SK-N-SH (cell line): Measurements from ENCODE around the gene ELMO3. TPM values are rescaled to one million over a fixed set of nuclear protein-coding genes. Genes with fewer than 3 reads are reported as not detected.

Experiments
- CTCF ChIA-PET: fragments of 300-600, 350-600 bp; formaldehyde crosslinking; extraction: SDS; loops from one replicate; lab custom pipeline; 2021; lab: Yijun Ruan, JAX
- POLR2A ChIA-PET: fragments of 350-600 bp; sonication (Branson Sonifier 250); formaldehyde crosslinking; extraction: SDS; loops from one replicate; lab custom pipeline; 2020; ENCODE audit warnings: antibody characterized with exemption, inconsistent platforms; lab: Yijun Ruan, JAX
- DNase-seq: peaks from one replicate; pipeline ENCODE4 v3.0.0; 2012
- H2AFZ ChIP-seq: fragments of 200-600 bp; sonication (generic); 2 replicates; pipeline ENCODE4 v1.8.1; 2016; ENCODE audit warnings: antibody characterized with exemption, mild to moderate bottlenecking, low read depth
- H3F3A ChIP-seq: fragments of 200-600 bp; sonication (generic); replicated peaks from 2 replicates; pipeline ENCODE3; 2016; ENCODE audit warnings: antibody characterized with exemption, mild to moderate bottlenecking; ENCODE audit not compliant: insufficient read depth
- H3K27ac ChIP-seq, 2 experiments: fragments of 200-500 bp in 1 of 2; fragments of 200-600 bp in 1 of 2; sonication (Bioruptor generic) in 1 of 2; sonication (generic), shearing (Covaris generic) in 1 of 2; 2 replicates each; pipeline versions ENCODE4 v1.5.1 to v1.6.1; 2014 to 2016; ENCODE audit warnings: low read depth in 2 of 2, inconsistent platforms in 1 of 2, low read length in 1 of 2, mild to moderate bottlenecking in 1 of 2, mixed read lengths in 1 of 2
- H3K27me3 ChIP-seq: fragments of 200-600 bp; sonication (generic), shearing (Covaris generic); 2 replicates; pipeline ENCODE4 v1.6.1; 2016; ENCODE audit warnings: mixed run types; ENCODE audit not compliant: insufficient read depth
- H3K36me3 ChIP-seq, 2 experiments: fragments of 200-500 bp in 1 of 2; fragments of 200-600 bp in 1 of 2; sonication (Bioruptor generic) in 1 of 2; sonication (generic) in 1 of 2; replicated peaks in 1 of 2; 2 replicates each; pipeline versions ENCODE3 to v1.5.1; 2014 to 2016; ENCODE audit warnings: low read length in 1 of 2, mild to moderate bottlenecking in 1 of 2; ENCODE audit not compliant: insufficient read depth in 2 of 2, control insufficient read depth in 1 of 2
- H3K4me1 ChIP-seq, 2 experiments: fragments of 200-500 bp in 1 of 2; fragments of 200-600 bp in 1 of 2; sonication (Bioruptor generic) in 1 of 2; sonication (generic), shearing (Covaris generic) in 1 of 2; 2 replicates each; pipeline versions ENCODE4 v1.5.1 to v1.6.1; 2014 to 2016; ENCODE audit warnings: low read depth in 1 of 2, low read length in 1 of 2, mixed run types in 1 of 2; ENCODE audit not compliant: insufficient read depth in 2 of 2, control insufficient read depth in 1 of 2
- H3K4me2 ChIP-seq: fragments of 200-600 bp; sonication (generic), shearing (Covaris generic); 2 replicates; pipeline ENCODE4 v1.6.1; 2017; ENCODE audit warnings: mixed run types
- H3K4me3 ChIP-seq, 2 experiments: fragments of 200-500 bp in 1 of 2; fragments of 200-600 bp in 1 of 2; sonication (Bioruptor generic) in 1 of 2; sonication (generic), shearing (Covaris generic) in 1 of 2; 2 replicates each; pipeline versions ENCODE4 v1.5.1 to v1.8.1; 2014 to 2016; ENCODE audit warnings: low read depth in 2 of 2, inconsistent platforms in 1 of 2, low read length in 1 of 2, mild to moderate bottlenecking in 1 of 2, mixed read lengths in 1 of 2, moderate library complexity in 1 of 2
- H3K79me2 ChIP-seq: fragments of 200-600 bp; sonication (generic); 2 replicates; pipeline ENCODE4 v1.8.1; 2017; ENCODE audit warnings: mild to moderate bottlenecking; ENCODE audit not compliant: insufficient read depth
- H3K9ac ChIP-seq: fragments of 200-600 bp; sonication (generic); 2 replicates; pipeline ENCODE4 v1.6.1; 2017; ENCODE audit warnings: mixed run types
- H3K9me2 ChIP-seq: fragments of 200-600 bp; sonication (generic); 2 replicates; pipeline ENCODE4 v1.6.1; 2017; ENCODE audit warnings: mixed run types
- H3K9me3 ChIP-seq: fragments of 200-600 bp; sonication (generic); 2 replicates; pipeline ENCODE4 v1.6.1; 2017; ENCODE audit warnings: mixed run types, mild to moderate bottlenecking, moderate library complexity
- H4K20me1 ChIP-seq: fragments of 200-600 bp; sonication (generic); 2 replicates; pipeline ENCODE4 v1.6.1; 2017; ENCODE audit warnings: mild to moderate bottlenecking, mixed run types; ENCODE audit not compliant: insufficient read depth
- CHD2 ChIP-seq: fragments of 150-350 bp; IDR thresholded peaks from 2 replicates; pipeline ENCODE4 v1.6.1; 2018; ENCODE audit warnings: low read length; ENCODE audit not compliant: partially characterized antibody
- ELF1 ChIP-seq: IDR thresholded peaks from 2 replicates; pipeline ENCODE4 v1.4.0; 2012
- EP300 ChIP-seq, 2 experiments: IDR thresholded peaks; 2 replicates each; pipeline versions ENCODE4 v1.4.0 to v1.6.1; 2012; ENCODE audit warnings: borderline replicate concordance in 1 of 2, low read depth in 1 of 2, low read length in 1 of 2
- FOSL2 ChIP-seq: IDR thresholded peaks from 2 replicates; pipeline ENCODE4 v1.4.0; 2012; ENCODE audit warnings: low read depth, mild to moderate bottlenecking, moderate library complexity, borderline replicate concordance
- FOXJ3 ChIP-seq: sonication (generic); formaldehyde crosslinking; IDR thresholded peaks from 2 replicates; pipeline ENCODE4 v1.5.1; 2020; ENCODE audit warnings: mild to moderate bottlenecking, missing genetic modification reagents
- GABPA ChIP-seq: IDR thresholded peaks from 2 replicates; pipeline ENCODE4 v1.4.0; 2012; ENCODE audit warnings: low read depth, mild to moderate bottlenecking
- GATA2 ChIP-seq: sonication (generic); formaldehyde crosslinking; IDR thresholded peaks from 2 replicates; pipeline ENCODE4 v1.5.0; 2020; ENCODE audit warnings: mild to moderate bottlenecking, missing genetic modification reagents
- MEF2A ChIP-seq: IDR thresholded peaks from 2 replicates; pipeline ENCODE4 v1.4.0; 2012; ENCODE audit warnings: low read depth, borderline replicate concordance
- RCOR1 ChIP-seq: fragments of 150-350 bp; IDR thresholded peaks from 2 replicates; pipeline ENCODE4 v1.6.1; 2017; ENCODE audit warnings: antibody characterized with exemption, low read length
- RFX5 ChIP-seq: IDR thresholded peaks from 2 replicates; pipeline ENCODE4 v1.6.1; 2012; ENCODE audit warnings: mild to moderate bottlenecking, improper control_type of control experiment, low read length
- RXRA ChIP-seq: IDR thresholded peaks from 2 replicates; pipeline ENCODE4 v1.4.0; 2012; ENCODE audit warnings: low read depth, mild to moderate bottlenecking, borderline replicate concordance
- TCF12 ChIP-seq: IDR thresholded peaks from 2 replicates; pipeline ENCODE4 v1.4.0; 2012
- WGBS: methylation state at CpG from one replicate; pipeline ENCODE4 v1.1.6; 2017; ENCODE audit warnings: low lambda C conversion rate; 5-methylcytosine and 5-hydroxymethylcytosine counted together
- polyA plus RNA-seq, 3 experiments: library from polyadenylated mRNA; depleted of rRNA; stranded (reverse); fragments of >200 nt; gene quantifications; 2 replicates each; pipeline ENCODE4 v1.2.3, GENCODE V29; 2012
- TF ChIP-seq, protein P1 (sequence below): IDR thresholded peaks from 2 replicates; pipeline ENCODE4; 2012
- TF ChIP-seq, protein P2 (sequence below): fragments of 150-350 bp; IDR thresholded peaks from 2 replicates; pipeline ENCODE4 v1.6.1; 2016; ENCODE audit warnings: mild to moderate bottlenecking, low read depth, low read length
- TF ChIP-seq, protein P3 (sequence below): fragments of 150-350 bp; IDR thresholded peaks from 2 replicates; pipeline ENCODE4 v1.6.1; 2017; ENCODE audit warnings: antibody characterized with exemption, low read length, low read depth, borderline replicate concordance

Gene ELMO3
- polyA plus RNA-seq, 1 of the 3 experiments (the other 2 are of a cell fraction), result 2.3 TPM

DNA sequence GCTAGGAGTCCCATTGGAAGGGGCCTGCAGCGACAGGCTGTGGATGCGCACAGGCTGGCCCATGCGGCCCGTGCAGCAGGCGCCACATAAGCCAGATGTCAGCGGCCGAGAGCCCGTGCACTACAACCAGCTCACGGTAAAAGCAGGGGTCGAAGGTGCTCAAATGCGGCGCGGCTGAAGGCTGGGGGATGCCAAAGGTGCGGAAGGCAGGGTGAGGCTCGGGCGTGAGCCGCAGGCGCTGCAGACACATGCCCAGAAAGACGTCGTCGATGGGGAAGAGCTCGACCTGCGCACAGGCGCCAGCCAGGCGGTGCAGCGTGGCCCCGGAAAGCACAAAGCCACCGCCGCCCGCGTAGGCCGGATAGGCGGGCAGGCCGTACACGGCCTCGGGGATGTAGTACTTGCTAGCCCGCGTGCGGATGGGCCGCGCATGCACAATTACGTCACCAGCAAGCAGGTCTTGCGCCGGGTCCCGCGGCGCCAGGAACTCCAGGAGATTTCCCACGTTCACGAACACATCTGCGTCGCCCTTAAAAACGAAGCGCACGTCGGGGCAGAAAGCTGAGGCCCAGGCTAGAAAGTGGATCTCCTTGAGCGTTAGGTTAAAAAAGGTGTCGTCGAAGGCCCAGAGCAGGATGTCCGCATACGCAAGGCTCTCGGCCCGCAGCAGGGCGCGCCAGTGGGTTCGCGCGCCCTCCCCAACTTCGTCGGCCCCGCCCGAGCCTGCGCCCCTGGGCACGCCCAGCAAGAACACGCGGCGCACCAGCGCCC, 49.5 kb upstream of the ELMO3 start:
- no peaks in the 10 kb centered on the region for H3K79me2 ChIP-seq
- H3F3A ChIP-seq, result peaks cover 8% of the 10 kb centered on the region
- H3K36me3 ChIP-seq, result peaks cover 12 to 46% of the 10 kb centered on the region in 2 experiments
- no peak overlapping the region; a peak in 1 of 4 replicates for H3K4me3 ChIP-seq
- no peak overlapping the region; a peak in 1 of 4 replicates for H3K27ac ChIP-seq
- no peak overlapping the region for H3K9ac ChIP-seq
- no peak overlapping the region for H2AFZ ChIP-seq
- CTCF ChIA-PET, result interaction anchor here (0.7 to 6.6 kb wide), 4 partner anchors 10 to 173 kb away, joined by 3 to 103 read pairs (median 3); no protein-coding TSS in a partner anchor
- POLR2A ChIA-PET, result no interaction called here
- H3K9me3 ChIP-seq, result no peaks in the 10 kb centered on the region
- H3K9me2 ChIP-seq, result no peaks in the 10 kb centered on the region
- no peaks in the 10 kb centered on the region for H4K20me1 ChIP-seq
- H3K4me1 ChIP-seq, result peaks cover 0 to 8% of the 10 kb centered on the region in 2 experiments; a peak in 1 of 4 replicates
- H3K27me3 ChIP-seq, result no peaks in the 10 kb centered on the region
- no peak overlapping the region for H3K4me2 ChIP-seq
- WGBS, result 96% methylated on average over 68 of the region's 77 CpGs
- TF ChIP-seq RXRA, result no peak
- no peak for TF ChIP-seq FOXJ3 (CRISPR knock-in tag)
- TF ChIP-seq, protein P1, sequence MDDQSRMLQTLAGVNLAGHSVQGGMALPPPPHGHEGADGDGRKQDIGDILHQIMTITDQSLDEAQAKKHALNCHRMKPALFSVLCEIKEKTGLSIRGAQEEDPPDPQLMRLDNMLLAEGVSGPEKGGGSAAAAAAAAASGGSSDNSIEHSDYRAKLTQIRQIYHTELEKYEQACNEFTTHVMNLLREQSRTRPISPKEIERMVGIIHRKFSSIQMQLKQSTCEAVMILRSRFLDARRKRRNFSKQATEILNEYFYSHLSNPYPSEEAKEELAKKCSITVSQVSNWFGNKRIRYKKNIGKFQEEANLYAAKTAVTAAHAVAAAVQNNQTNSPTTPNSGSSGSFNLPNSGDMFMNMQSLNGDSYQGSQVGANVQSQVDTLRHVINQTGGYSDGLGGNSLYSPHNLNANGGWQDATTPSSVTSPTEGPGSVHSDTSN, result no peak
- no peak for TF ChIP-seq FOSL2
- no peak for TF ChIP-seq CHD2
- TF ChIP-seq GABPA, result no peak
- TF ChIP-seq MEF2A, result no peak
- no peak for TF ChIP-seq EP300 (IDR thresholded peaks at IDR 0.05; ENCODE audit: borderline replicate concordance in 1 of 2, low read depth in 1 of 2, low read length in 1 of 2)
- TF ChIP-seq ELF1, result no peak
- TF ChIP-seq, protein P2, sequence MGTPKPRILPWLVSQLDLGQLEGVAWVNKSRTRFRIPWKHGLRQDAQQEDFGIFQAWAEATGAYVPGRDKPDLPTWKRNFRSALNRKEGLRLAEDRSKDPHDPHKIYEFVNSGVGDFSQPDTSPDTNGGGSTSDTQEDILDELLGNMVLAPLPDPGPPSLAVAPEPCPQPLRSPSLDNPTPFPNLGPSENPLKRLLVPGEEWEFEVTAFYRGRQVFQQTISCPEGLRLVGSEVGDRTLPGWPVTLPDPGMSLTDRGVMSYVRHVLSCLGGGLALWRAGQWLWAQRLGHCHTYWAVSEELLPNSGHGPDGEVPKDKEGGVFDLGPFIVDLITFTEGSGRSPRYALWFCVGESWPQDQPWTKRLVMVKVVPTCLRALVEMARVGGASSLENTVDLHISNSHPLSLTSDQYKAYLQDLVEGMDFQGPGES, result no peak
- no peak for TF ChIP-seq RCOR1
- no peak for TF ChIP-seq RFX5
- TF ChIP-seq GATA2 (CRISPR knock-in tag), result no peak
- TF ChIP-seq, protein P3, sequence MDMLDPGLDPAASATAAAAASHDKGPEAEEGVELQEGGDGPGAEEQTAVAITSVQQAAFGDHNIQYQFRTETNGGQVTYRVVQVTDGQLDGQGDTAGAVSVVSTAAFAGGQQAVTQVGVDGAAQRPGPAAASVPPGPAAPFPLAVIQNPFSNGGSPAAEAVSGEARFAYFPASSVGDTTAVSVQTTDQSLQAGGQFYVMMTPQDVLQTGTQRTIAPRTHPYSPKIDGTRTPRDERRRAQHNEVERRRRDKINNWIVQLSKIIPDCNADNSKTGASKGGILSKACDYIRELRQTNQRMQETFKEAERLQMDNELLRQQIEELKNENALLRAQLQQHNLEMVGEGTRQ, result no peak
- TF ChIP-seq TCF12, result no peak
- DNase-seq, result no peak
